Bronchial epithelial cell (primary cell): ENCODE measurements around the gene ARHGAP35. TPM values are rescaled to one million over a fixed set of nuclear protein-coding genes. Genes with fewer than 3 reads are reported as not detected.

ENCODE experiments used
- DNase-seq: peaks from one replicate; pipeline ENCODE4 v3.0.0-alpha.2; 2010; ENCODE audit warnings: low read depth
- FAIRE-seq: peaks from 2 replicates; lab custom pipeline; 2011; peaks lifted over from hg19 to GRCh38; lab: Jason Lieb, UNC
- H3K27me3 ChIP-seq: 2 replicates; pipeline ENCODE4 v1.5.1; 2011; ENCODE audit warnings: low read length; ENCODE audit not compliant: control insufficient read depth, insufficient read depth
- H3K36me3 ChIP-seq: 2 replicates; pipeline ENCODE4 v1.5.1; 2011; ENCODE audit warnings: low read length; ENCODE audit not compliant: control insufficient read depth, insufficient read depth
- H3K4me3 ChIP-seq: 2 replicates; pipeline ENCODE4 v1.5.1; 2011; ENCODE audit warnings: mild to moderate bottlenecking, low read depth, low read length, control low read depth
- CTCF ChIP-seq: IDR thresholded peaks from 2 replicates; pipeline ENCODE4 v1.5.1; 2011; ENCODE audit warnings: mild to moderate bottlenecking, moderate library complexity, low read length, control low read depth, inconsistent platforms; ENCODE audit not compliant: insufficient read depth, severe bottlenecking
- total RNA-seq: library from RNA; depleted of rRNA; stranded (reverse); fragments of >200 nt; gene quantifications from 2 replicates; pipeline ENCODE4 v1.2.1, GENCODE V29; 2014

Gene ARHGAP35
- total RNA-seq, result 24.0 and 37.1 TPM in 2 replicates

- FAIRE-seq (no peak), DNase-seq (no peak)
- Histone ChIP-seq H3K4me3 (peak within 1 kb of the TSS; percentile 93), H3K27me3 (no peaks in the 10 kb centered on the region), H3K36me3 (peaks cover 2% of the 10 kb centered on the region)
- TF ChIP-seq CTCF, result no peak
Observed at GRCh38 chr19:46860846-46861690, at the start of gene ARHGAP35. Gene ARHGAP35 (plus strand): TSS chr19:46860997. CDS start chr19:46918676, 57,679 bp downstream.

- DNase-seq (no peak), FAIRE-seq (no peak)
- H3K27me3 ChIP-seq, result no peaks in the 10 kb centered on the region
- TF ChIP-seq CTCF, result no peak
- H3K4me3 ChIP-seq, result no peak overlapping the region
- H3K36me3 ChIP-seq, result no peaks in the 10 kb centered on the region
Observed at GRCh38 chr19:46812977-46813838, 47.6 kb upstream of the ARHGAP35 start.

GRCh38 chr19:46813839-46814358 is 46.9 kb upstream of the ARHGAP35 start:
- no peaks in the 10 kb centered on the region for H3K36me3 ChIP-seq
- FAIRE-seq (no peak), DNase-seq (peak; percentile 48)
- TF ChIP-seq CTCF, result no peak
- H3K4me3 ChIP-seq, result no peak overlapping the region
- no peaks in the 10 kb centered on the region for H3K27me3 ChIP-seq

GRCh38 chr19:46815833-46816627 is 44.8 kb upstream of the ARHGAP35 start:
- TF ChIP-seq CTCF, result no peak
- no peak for DNase-seq
- Histone ChIP-seq H3K27me3 (no peaks in the 10 kb centered on the region), H3K36me3 (no peaks in the 10 kb centered on the region), H3K4me3 (no peak overlapping the region)
- FAIRE-seq, result no peak

- no peak overlapping the region for H3K4me3 ChIP-seq
- FAIRE-seq (no peak), DNase-seq (no peak)
- no peaks in the 10 kb centered on the region for H3K36me3 ChIP-seq
- TF ChIP-seq CTCF, result no peak
- H3K27me3 ChIP-seq, result no peaks in the 10 kb centered on the region
Observed at GRCh38 chr19:46818812-46819211, 42.0 kb upstream of the ARHGAP35 start.
